Epithelial cell of esophagus (primary cell): ENCODE results near the gene ZNF207.

ENCODE experiments used
- DNase-seq: peaks from one replicate; pipeline ENCODE4 v3.0.0; 2010; ENCODE audit warnings: low read depth
- H3K4me3 ChIP-seq: 2 replicates; pipeline ENCODE4 v1.5.1; 2011; ENCODE audit warnings: mild to moderate bottlenecking, low read length, control low read depth
- CTCF ChIP-seq: IDR thresholded peaks from 2 replicates; pipeline ENCODE4 v1.5.1; 2011; ENCODE audit warnings: low read depth, mild to moderate bottlenecking, low read length, control low read depth, inconsistent platforms; ENCODE audit not compliant: insufficient read depth; ENCODE audit errors: missing control alignments

ZNF207 gene

GRCh38 chr17:32349854-32350665 lies at the start of gene ZNF207:
Gene ZNF207 (plus strand): TSS chr17:32350157. CDS start chr17:32350286, 129 bp downstream.
- TF ChIP-seq CTCF, result no peak
- DNase-seq, result peak; percentile 97
- peak within 1 kb of the TSS; percentile 100 for H3K4me3 ChIP-seq

DNA sequence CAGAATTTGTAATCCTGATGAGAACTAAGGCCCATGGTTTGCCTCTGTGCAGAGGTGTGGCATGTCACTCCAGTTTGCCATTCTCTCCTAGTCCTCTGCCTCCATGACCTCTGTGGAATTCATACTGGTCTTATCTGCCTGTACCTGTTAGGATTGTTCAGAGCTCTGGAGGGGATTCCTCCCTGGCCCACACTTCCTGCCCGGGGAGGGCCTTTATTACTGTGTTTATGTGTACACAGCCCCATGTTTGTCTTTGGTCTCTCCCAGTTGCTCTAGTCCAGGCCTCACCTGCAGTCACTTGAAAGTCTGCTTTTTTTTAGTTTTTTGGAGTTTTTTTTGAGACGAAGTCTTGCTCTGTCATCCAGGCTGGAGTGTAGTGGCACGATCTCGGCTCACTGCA lies 47.9 kb upstream of the ZNF207 start:
- no peak for DNase-seq
- no peak for TF ChIP-seq CTCF
- no peak overlapping the region for H3K4me3 ChIP-seq

- H3K4me3 ChIP-seq, result no peak overlapping the region
- TF ChIP-seq CTCF, result no peak
- DNase-seq, result no peak
These were observed 46.9 kb upstream of the ZNF207 start for GRCh38 chr17:32302860-32303649.

DNA sequence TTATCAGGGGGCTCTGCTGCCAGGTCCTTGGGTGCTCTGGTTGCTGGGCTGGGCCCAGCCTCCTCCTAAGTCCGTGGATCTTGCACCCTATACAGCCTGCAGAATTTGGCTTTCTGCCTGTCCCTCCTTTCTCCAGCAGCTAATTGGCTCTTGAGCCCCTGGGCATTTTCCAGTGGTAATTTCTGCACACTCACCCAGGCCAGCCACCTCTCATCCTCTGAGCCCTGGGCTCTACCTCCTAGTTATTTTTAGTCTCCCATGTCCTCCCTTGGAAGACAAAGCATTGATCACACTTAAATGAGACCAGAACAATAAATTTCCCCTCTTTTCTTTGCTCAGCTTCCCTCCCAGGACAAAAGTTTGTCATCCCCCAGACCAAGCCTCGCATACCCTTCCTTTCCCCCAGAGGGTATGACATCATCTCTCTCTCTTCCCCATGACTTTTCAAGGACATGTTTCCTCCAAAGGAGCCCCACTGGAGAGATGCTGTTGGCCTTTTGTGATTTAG lies 46.1 kb upstream of the ZNF207 start:
- no peak for DNase-seq
- H3K4me3 ChIP-seq, result no peak overlapping the region
- TF ChIP-seq CTCF, result no peak

- TF ChIP-seq CTCF, result no peak
- no peak for DNase-seq
- no peak overlapping the region for H3K4me3 ChIP-seq
These were observed 44.9 kb upstream of the ZNF207 start for GRCh38 chr17:32305049-32305448.

GRCh38 chr17:32307658-32308057 lies 42.3 kb upstream of the ZNF207 start:
- no peak for DNase-seq
- H3K4me3 ChIP-seq, result no peak overlapping the region
- no peak for TF ChIP-seq CTCF
